C4-2B (cell line): ENCODE measurements around the gene TMEM179.

ENCODE experiments used
- ZFX ChIP-seq: fragments of 450-650 bp; IDR thresholded peaks from 2 replicates; pipeline ENCODE4 v1.6.1; 2017
- TF ChIP-seq, protein P1 (sequence below): fragments of 450-650 bp; conservative IDR thresholded peaks from 2 replicates; pipeline ENCODE4 v1.5.1; 2017; ENCODE audit warnings: mild to moderate bottlenecking

GRCh38 chr14:104567957-104568225 is 36.7 kb downstream of the TMEM179 start:
- TF ChIP-seq, protein P1, sequence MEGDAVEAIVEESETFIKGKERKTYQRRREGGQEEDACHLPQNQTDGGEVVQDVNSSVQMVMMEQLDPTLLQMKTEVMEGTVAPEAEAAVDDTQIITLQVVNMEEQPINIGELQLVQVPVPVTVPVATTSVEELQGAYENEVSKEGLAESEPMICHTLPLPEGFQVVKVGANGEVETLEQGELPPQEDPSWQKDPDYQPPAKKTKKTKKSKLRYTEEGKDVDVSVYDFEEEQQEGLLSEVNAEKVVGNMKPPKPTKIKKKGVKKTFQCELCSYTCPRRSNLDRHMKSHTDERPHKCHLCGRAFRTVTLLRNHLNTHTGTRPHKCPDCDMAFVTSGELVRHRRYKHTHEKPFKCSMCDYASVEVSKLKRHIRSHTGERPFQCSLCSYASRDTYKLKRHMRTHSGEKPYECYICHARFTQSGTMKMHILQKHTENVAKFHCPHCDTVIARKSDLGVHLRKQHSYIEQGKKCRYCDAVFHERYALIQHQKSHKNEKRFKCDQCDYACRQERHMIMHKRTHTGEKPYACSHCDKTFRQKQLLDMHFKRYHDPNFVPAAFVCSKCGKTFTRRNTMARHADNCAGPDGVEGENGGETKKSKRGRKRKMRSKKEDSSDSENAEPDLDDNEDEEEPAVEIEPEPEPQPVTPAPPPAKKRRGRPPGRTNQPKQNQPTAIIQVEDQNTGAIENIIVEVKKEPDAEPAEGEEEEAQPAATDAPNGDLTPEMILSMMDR: no peak
- TF ChIP-seq ZFX: no peak
